ENCODE measurements around the gene DNAJB7. TPM values are rescaled to one million over a fixed set of nuclear protein-coding genes. Genes with fewer than 3 reads are reported as not detected.
A peak's percentile ranks its signal among the peaks of the same experiment; 100 is the strongest.

Gene DNAJB7
- total RNA-seq, 6 experiments from 2014 or later, result not detected

DNA sequence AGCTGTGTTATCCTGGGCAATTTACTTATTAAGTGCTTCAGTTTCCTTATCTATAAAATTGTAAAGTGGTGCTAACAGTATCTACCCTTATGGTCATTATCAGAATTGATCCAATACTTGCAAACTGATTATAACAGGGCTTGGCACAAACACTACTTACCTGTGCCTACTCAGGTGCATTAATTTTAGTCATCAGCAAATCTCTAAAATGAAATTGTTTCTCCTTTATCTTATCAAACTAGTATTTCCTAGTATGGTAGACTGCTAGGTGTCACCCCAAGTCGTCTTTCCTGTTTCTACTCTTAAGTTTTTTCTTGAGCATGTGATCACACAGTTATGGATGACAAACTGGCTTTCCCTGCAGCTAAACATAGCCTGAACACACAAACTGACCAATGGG lies 38.5 kb downstream of the DNAJB7 start:
- DNase-seq (no peak), ATAC-seq (no peak)
- intact Hi-C loops (cut with DNase I), result no loop called here

DNA sequence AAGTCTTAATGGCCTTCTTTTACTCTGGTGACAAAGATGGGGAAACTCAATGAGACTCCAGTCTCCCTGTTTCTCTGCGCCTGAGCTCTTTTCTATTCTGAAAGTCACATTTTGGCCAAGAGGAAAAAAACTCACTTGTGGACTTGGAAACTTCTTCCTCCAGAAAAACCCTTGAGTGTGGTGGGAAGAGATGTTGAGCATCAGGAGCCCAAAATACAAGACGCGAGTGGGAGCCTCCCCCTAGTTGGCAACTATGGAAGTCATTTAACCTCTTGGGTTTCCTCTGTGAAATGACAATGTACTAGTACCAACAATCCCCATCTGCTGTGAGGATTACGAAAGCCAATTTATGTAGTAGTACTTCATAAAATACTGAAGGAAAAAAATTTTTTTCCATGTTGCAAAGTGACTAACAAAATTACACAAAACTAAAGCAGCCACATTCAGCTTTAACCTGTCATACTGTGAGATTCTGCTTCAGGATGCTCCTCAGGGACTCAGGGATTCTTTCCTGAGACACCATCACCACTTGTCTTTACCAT lies 42.2 kb downstream of the DNAJB7 start:
- peak overlapping the region; percentile 8 to 69 (median 52) for H3K27ac ChIP-seq
- no peaks in the 10 kb centered on the region for H3K9me3 ChIP-seq
- peaks cover 0 to 29% (median 6%) of the 10 kb centered on the region in 4 donors for H3K4me1 ChIP-seq
- peak overlapping the region; percentile 86 to 94 (median 94) for H3K4me3 ChIP-seq
- WGBS (ENCODE audit: insufficient coverage, low coverage, low lambda C conversion rate, missing lambda C conversion rate), result 4% methylated on average over 4 of the region's 4 CpGs
- DNase-seq (no peak), ATAC-seq (peak in 3 of 4 donors; percentile 10 to 16 (median 14))
- TF ChIP-seq, protein P1, sequence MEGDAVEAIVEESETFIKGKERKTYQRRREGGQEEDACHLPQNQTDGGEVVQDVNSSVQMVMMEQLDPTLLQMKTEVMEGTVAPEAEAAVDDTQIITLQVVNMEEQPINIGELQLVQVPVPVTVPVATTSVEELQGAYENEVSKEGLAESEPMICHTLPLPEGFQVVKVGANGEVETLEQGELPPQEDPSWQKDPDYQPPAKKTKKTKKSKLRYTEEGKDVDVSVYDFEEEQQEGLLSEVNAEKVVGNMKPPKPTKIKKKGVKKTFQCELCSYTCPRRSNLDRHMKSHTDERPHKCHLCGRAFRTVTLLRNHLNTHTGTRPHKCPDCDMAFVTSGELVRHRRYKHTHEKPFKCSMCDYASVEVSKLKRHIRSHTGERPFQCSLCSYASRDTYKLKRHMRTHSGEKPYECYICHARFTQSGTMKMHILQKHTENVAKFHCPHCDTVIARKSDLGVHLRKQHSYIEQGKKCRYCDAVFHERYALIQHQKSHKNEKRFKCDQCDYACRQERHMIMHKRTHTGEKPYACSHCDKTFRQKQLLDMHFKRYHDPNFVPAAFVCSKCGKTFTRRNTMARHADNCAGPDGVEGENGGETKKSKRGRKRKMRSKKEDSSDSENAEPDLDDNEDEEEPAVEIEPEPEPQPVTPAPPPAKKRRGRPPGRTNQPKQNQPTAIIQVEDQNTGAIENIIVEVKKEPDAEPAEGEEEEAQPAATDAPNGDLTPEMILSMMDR (IDR thresholded peaks at IDR 0.05), result no peak
- no peak for TF ChIP-seq POLR2A (IDR thresholded peaks at IDR 0.05)
- H3K27me3 ChIP-seq, result no peaks in the 10 kb centered on the region
- peaks cover 0 to 16% (median 0%) of the 10 kb centered on the region in 4 donors for H3K36me3 ChIP-seq
- intact Hi-C loops (cut with DNase I), result no loop called here

More for the DNA sequence above, 38.5 kb downstream of the DNAJB7 start:
- Histone ChIP-seq H3K4me3 (no peak overlapping the region), H3K36me3 (peaks cover 0 to 27% (median 3%) of the 10 kb centered on the region in 4 donors), H3K4me1 (peaks cover 0 to 36% (median 9%) of the 10 kb centered on the region in 4 donors), H3K27ac (no peak overlapping the region), H3K27me3 (no peaks in the 10 kb centered on the region), H3K9me3 (no peaks in the 10 kb centered on the region)
- no peak for TF ChIP-seq POLR2A (IDR thresholded peaks at IDR 0.05)
- TF ChIP-seq, protein P1 (IDR thresholded peaks at IDR 0.05), result no peak
- WGBS (ENCODE audit: insufficient coverage, low coverage, low lambda C conversion rate, missing lambda C conversion rate), result 83% methylated on average over 1 of the region's 1 CpG

DNA sequence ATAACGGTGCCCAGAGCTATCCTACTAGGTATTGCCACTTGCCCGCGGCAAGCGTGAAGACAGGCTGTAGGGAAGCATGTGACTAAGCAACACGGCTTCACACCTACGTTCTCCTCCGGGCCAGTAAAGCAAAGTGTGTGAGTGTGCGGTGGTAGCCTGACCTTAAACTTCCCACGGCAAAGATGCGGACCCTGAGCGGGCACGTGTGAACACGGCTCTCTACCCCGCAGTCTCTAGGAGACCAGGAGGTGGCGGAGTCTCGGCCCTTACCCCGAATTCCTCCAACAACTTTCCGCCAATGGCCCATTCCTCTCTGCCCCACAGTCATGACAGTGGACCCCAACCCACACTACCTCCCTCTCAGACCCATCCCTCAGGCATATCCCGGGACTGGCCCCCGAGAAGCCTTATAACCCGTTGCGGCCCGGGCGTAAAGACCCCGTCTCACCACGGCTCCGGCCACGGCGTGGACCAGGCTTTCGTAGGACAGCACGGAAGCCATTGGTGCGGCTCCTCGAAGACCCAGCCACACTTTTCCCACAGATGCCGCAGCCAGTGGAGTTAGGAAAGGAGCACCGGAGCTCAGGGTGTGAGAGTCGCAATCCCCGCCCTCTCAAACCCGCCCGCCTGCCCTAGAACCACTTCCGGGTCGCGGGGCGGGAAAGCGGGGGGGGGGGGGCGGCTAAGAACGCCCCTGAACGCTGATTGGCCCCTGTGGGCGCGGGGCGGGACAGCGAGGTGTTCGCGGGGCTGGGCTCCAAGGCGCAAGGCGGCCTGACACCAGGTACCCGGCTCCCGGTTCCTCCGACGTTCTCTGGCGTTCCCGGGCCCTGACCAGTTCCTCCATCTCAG lies 42.9 kb downstream of the DNAJB7 start, which contains the start of gene SLC25A17:
SLC25A17 (minus strand) TSS at position 600 of the 852 bp plus-strand sequence; CDS start at position 502, 98 bp downstream.
- ATAC-seq (peak; percentile 93 to 98 (median 96)), DNase-seq (peak; percentile 94)
- Histone ChIP-seq H3K4me1 (peaks cover 0 to 29% (median 6%) of the 10 kb centered on the region in 4 donors), H3K36me3 (peaks cover 0 to 9% (median under 1%) of the 10 kb centered on the region in 4 donors), H3K27ac (peak within 1 kb of the TSS; percentile 52 to 69 (median 59)), H3K4me3 (peak within 1 kb of the TSS; percentile 86 to 94 (median 94)), H3K27me3 (no peaks in the 10 kb centered on the region), H3K9me3 (no peaks in the 10 kb centered on the region)
- WGBS (ENCODE audit: insufficient coverage, low coverage, low lambda C conversion rate, missing lambda C conversion rate), result 1% methylated on average over 11 of the region's 61 CpGs
- peak; percentile 29 for TF ChIP-seq POLR2A (IDR thresholded peaks at IDR 0.05)
- TF ChIP-seq, protein P1 (IDR thresholded peaks at IDR 0.05), result peak in 3 of 4 donors; percentile 35 to 41 (median 36)
- intact Hi-C loops (cut with DNase I), result no loop called here

DNA sequence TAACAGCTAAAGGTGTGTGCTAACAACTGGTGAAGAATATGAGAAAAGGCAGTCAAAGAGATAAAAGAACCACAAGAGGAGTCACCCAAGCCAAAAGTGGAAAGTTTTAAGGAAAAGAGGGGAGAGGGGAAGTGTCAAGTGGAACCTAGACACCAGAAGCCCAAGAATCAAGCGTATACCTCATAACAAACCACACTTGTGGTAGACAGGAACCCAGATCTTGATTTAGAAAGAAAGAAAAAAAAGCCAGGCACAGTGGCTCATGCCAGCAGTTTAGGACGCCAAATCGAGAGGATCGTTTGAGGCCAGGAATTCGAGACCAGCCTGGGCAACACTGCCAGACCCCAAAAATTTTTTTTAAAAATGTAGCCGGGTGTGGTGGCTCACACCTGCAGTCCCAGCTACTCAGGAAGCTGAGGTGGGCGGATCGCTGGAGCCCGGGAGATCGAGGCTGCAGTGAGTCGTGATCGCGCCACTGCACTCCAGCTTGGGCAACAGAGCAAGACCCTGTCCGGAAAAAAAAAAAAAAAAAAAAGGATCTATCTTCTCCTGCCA lies 43.6 kb downstream of the DNAJB7 start:
- no peak for ATAC-seq
- Histone ChIP-seq H3K9me3 (no peaks in the 10 kb centered on the region), H3K36me3 (peaks cover 0 to 5% (median under 1%) of the 10 kb centered on the region in 4 donors), H3K27me3 (no peaks in the 10 kb centered on the region), H3K27ac (no peak overlapping the region), H3K4me1 (peaks cover 0 to 29% (median 6%) of the 10 kb centered on the region in 4 donors), H3K4me3 (peak overlapping the region; percentile 86 to 94 (median 94))
- intact Hi-C loops (cut with DNase I), result no loop called here
- WGBS (ENCODE audit: insufficient coverage, low coverage, low lambda C conversion rate, missing lambda C conversion rate), result 14% methylated on average over 14 of the region's 14 CpGs
- TF ChIP-seq, protein P1 (IDR thresholded peaks at IDR 0.05), result no peak
- TF ChIP-seq POLR2A (IDR thresholded peaks at IDR 0.05), result no peak
- DNase-seq, result no peak
